Endothelial cell (in vitro differentiated cells): ENCODE measurements around the gene DIPK1C. TPM values are rescaled to one million over a fixed set of nuclear protein-coding genes. Genes with fewer than 3 reads are reported as not detected.

Experiments
- DNase-seq: peaks from one replicate; pipeline ENCODE4 v3.0.0; 2021; ENCODE audit warnings: low spot score
- H3K27ac Mint-ChIP-seq: one replicate; pipeline ENCODE4 v1.8.0; 2021; ENCODE audit warnings: mixed read lengths, inconsistent platforms; ENCODE audit not compliant: unreplicated experiment
- H3K27me3 Mint-ChIP-seq: one replicate; pipeline ENCODE4 v1.8.0; 2021; ENCODE audit warnings: mild to moderate bottlenecking, moderate library complexity, mixed read lengths, inconsistent platforms; ENCODE audit not compliant: unreplicated experiment
- H3K36me3 Mint-ChIP-seq: one replicate; pipeline ENCODE4 v1.8.0; 2021; ENCODE audit warnings: mild to moderate bottlenecking, low read depth, mixed read lengths, inconsistent platforms; ENCODE audit not compliant: unreplicated experiment
- H3K4me1 Mint-ChIP-seq: one replicate; pipeline ENCODE4 v1.8.0; 2021; ENCODE audit warnings: mild to moderate bottlenecking, mixed read lengths, inconsistent platforms; ENCODE audit not compliant: unreplicated experiment
- H3K4me3 Mint-ChIP-seq: one replicate; pipeline ENCODE4 v1.8.0; 2021; ENCODE audit warnings: mild to moderate bottlenecking, mixed read lengths, inconsistent platforms; ENCODE audit not compliant: unreplicated experiment
- H3K9me3 Mint-ChIP-seq: one replicate; pipeline ENCODE4 v1.8.0; 2021; ENCODE audit warnings: mixed read lengths, inconsistent platforms; ENCODE audit not compliant: unreplicated experiment
- CTCF ChIP-seq: fragments of 200-600 bp; sonication (generic); IDR thresholded peaks from one replicate; pipeline ENCODE4 v1.5.0; 2021; ENCODE audit warnings: antibody characterized with exemption; ENCODE audit not compliant: unreplicated experiment
- total RNA-seq: library from RNA; stranded (reverse); fragmentation: NEBNext Ultra II Directional; extraction: Animal tissue kit (Norgen Biotek cat#: 25700); gene quantifications from one replicate; pipeline ENCODE4 v1.2.1, GENCODE V29; 2021; ENCODE audit not compliant: unreplicated experiment

The DIPK1C gene
- total RNA-seq, 1 donor from 2014 or later = 0.21 TPM

- DNase-seq = no peak
- H3K27ac Mint-ChIP-seq = no peak overlapping the region
- no peaks in the 10 kb centered on the region for H3K36me3 Mint-ChIP-seq
- no peak for TF ChIP-seq CTCF
- H3K9me3 Mint-ChIP-seq = no peaks in the 10 kb centered on the region
- H3K27me3 Mint-ChIP-seq = no peaks in the 10 kb centered on the region
- no peak overlapping the region for H3K4me3 Mint-ChIP-seq
- no peaks in the 10 kb centered on the region for H3K4me1 Mint-ChIP-seq
Observed at GRCh38 chr18:74482697-74483096, 25.6 kb upstream of the DIPK1C start.

- no peaks in the 10 kb centered on the region for H3K4me1 Mint-ChIP-seq
- no peak for TF ChIP-seq CTCF
- H3K27ac Mint-ChIP-seq = no peak overlapping the region
- no peaks in the 10 kb centered on the region for H3K36me3 Mint-ChIP-seq
- no peaks in the 10 kb centered on the region for H3K9me3 Mint-ChIP-seq
- no peak for DNase-seq
- H3K4me3 Mint-ChIP-seq = no peak overlapping the region
- H3K27me3 Mint-ChIP-seq = no peaks in the 10 kb centered on the region
Observed at GRCh38 chr18:74480149-74480651, 23.1 kb upstream of the DIPK1C start.

GRCh38 chr18:74479486-74480148, 22.5 kb upstream of the DIPK1C start:
- H3K9me3 Mint-ChIP-seq = no peaks in the 10 kb centered on the region
- no peaks in the 10 kb centered on the region for H3K27me3 Mint-ChIP-seq
- no peaks in the 10 kb centered on the region for H3K36me3 Mint-ChIP-seq
- H3K4me3 Mint-ChIP-seq = no peak overlapping the region
- no peaks in the 10 kb centered on the region for H3K4me1 Mint-ChIP-seq
- no peak for TF ChIP-seq CTCF
- no peak for DNase-seq
- H3K27ac Mint-ChIP-seq = no peak overlapping the region

- H3K9me3 Mint-ChIP-seq = no peaks in the 10 kb centered on the region
- no peak for TF ChIP-seq CTCF
- no peak for DNase-seq
- no peaks in the 10 kb centered on the region for H3K4me1 Mint-ChIP-seq
- H3K36me3 Mint-ChIP-seq = no peaks in the 10 kb centered on the region
- H3K4me3 Mint-ChIP-seq = no peak overlapping the region
- no peaks in the 10 kb centered on the region for H3K27me3 Mint-ChIP-seq
- H3K27ac Mint-ChIP-seq = no peak overlapping the region
Observed at GRCh38 chr18:74478880-74479279, 21.8 kb upstream of the DIPK1C start.

- no peak for DNase-seq
- no peaks in the 10 kb centered on the region for H3K36me3 Mint-ChIP-seq
- H3K9me3 Mint-ChIP-seq = no peaks in the 10 kb centered on the region
- no peaks in the 10 kb centered on the region for H3K4me1 Mint-ChIP-seq
- H3K27me3 Mint-ChIP-seq = no peaks in the 10 kb centered on the region
- H3K4me3 Mint-ChIP-seq = no peak overlapping the region
- no peak for TF ChIP-seq CTCF
- no peak overlapping the region for H3K27ac Mint-ChIP-seq
Observed at GRCh38 chr18:74478316-74478715, 21.2 kb upstream of the DIPK1C start.
